ENCODE results near the gene ALDH2. TPM values are rescaled to one million over a fixed set of nuclear protein-coding genes. Genes with fewer than 3 reads are reported as not detected.

ALDH2 gene
- total RNA-seq, 1 donor from 2014 or later = 40.6 TPM

Other genes starting within 250 kb of the ALDH2 start
- gene ATXN2, start 167.6 kb upstream of the ALDH2 start, total RNA-seq = 10.9 and 19.1 TPM in 2 replicates
- 12.6 and 16.9 TPM in 2 replicates for gene BRAP, start 81.0 kb upstream of the ALDH2 start, total RNA-seq
- 7.6 and 10.9 TPM in 2 replicates for gene ACAD10, start 80.9 kb upstream of the ALDH2 start, total RNA-seq
- gene MAPKAPK5, start 75.3 kb downstream of the ALDH2 start, total RNA-seq = 17.8 and 21.9 TPM in 2 replicates
- 3.0 and 4.3 TPM in 2 replicates for gene TMEM116, start 246.2 kb downstream of the ALDH2 start, total RNA-seq
- gene ERP29, start 246.5 kb downstream of the ALDH2 start, total RNA-seq = 71.8 and 76.3 TPM in 2 replicates

Data from dermis microvascular lymphatic vessel endothelial cell (primary cell).